HepG2 (cell line): ENCODE measurements around the gene ZNF26. TPM values are rescaled to one million over a fixed set of nuclear protein-coding genes. Genes with fewer than 3 reads are reported as not detected.

Source experiments
- BHLHE40 ChIP-seq: IDR thresholded peaks from 2 replicates; pipeline ENCODE4 v1.6.1; 2011; ENCODE audit warnings: low read length, improper control_type of control experiment
- PRPF4 ChIP-seq: fragments of 200-400 bp; formaldehyde crosslinking; IDR thresholded peaks from 2 replicates; pipeline ENCODE4 v1.6.1; 2016; ENCODE audit warnings: low read length, low read depth; ENCODE audit not compliant: poor library complexity, severe bottlenecking
- ZSCAN25 ChIP-seq: sonication (generic); formaldehyde crosslinking; IDR thresholded peaks from 2 replicates; pipeline ENCODE4 v1.8.0; 2022; ENCODE audit warnings: mild to moderate bottlenecking, missing genetic modification reagents
- polyA plus RNA-seq, 8 experiments: library from polyadenylated mRNA; depleted of rRNA in 3 of 8; stranded (reverse) in 7 of 8; unstranded in 1 of 8; fragments of >200 nt; fragmentation: Illumina TruSeq in 4 of 8; extraction: Trizol in 4 of 8; gene quantifications; 2 replicates each; pipeline versions ENCODE4 v1.2.1 to v1.2.3, GENCODE V29; 2011 to 2016; ENCODE audit warnings: low read depth in 4 of 8, missing spikeins in 1 of 8, mixed read lengths in 1 of 8; ENCODE audit not compliant: insufficient read depth in 1 of 8
- total RNA-seq, 5 experiments: library from RNA; depleted of rRNA; stranded (reverse); fragments of >200 nt; fragmentation: Illumina TruSeq; extraction: Trizol; gene quantifications; 2 replicates each; pipeline ENCODE4 v1.2.3, GENCODE V29; 2016; ENCODE audit warnings: low read depth in 1 of 5
- TF ChIP-seq, protein P1 (sequence below): sonication (generic); formaldehyde crosslinking; IDR thresholded peaks from 2 replicates; pipeline ENCODE4 v1.4.0; 2020; ENCODE audit warnings: mild to moderate bottlenecking, missing genetic modification reagents
- TF ChIP-seq, protein P2 (sequence below), 2 experiments: sonication (generic) in 1 of 2; formaldehyde crosslinking in 1 of 2; IDR thresholded peaks; 2 replicates each; pipeline versions ENCODE4 v1.5.1 to v1.6.1; 2011 to 2020; ENCODE audit warnings: borderline replicate concordance in 1 of 2, low read depth in 1 of 2, low read length in 1 of 2, mild to moderate bottlenecking in 1 of 2, missing genetic modification reagents in 1 of 2, moderate library complexity in 1 of 2
- TF ChIP-seq, protein P3 (sequence below): sonication (generic); formaldehyde crosslinking; conservative IDR thresholded peaks from 2 replicates; pipeline ENCODE4 v1.8.0; 2022; ENCODE audit warnings: missing genetic modification reagents
- TF ChIP-seq, protein P4 (sequence below), 2 experiments: fragments of 450-650 bp in 1 of 2; sonication (generic) in 1 of 2; formaldehyde crosslinking in 1 of 2; IDR thresholded peaks; 2 replicates each; pipeline versions ENCODE4 v1.6.1 to v1.8.0; 2016 to 2022; ENCODE audit warnings: antibody characterized with exemption in 1 of 2, mild to moderate bottlenecking in 1 of 2, missing genetic modification reagents in 1 of 2
- TF ChIP-seq, protein P5 (sequence below), 2 experiments: sonication (generic) in 1 of 2; formaldehyde crosslinking in 1 of 2; IDR thresholded peaks; 2 replicates each; pipeline versions ENCODE4 v1.4.0 to v1.6.1; 2018 to 2020; ENCODE audit warnings: missing genetic modification reagents in 2 of 2, borderline replicate concordance in 1 of 2, low read depth in 1 of 2, mild to moderate bottlenecking in 1 of 2, missing biosample characterization in 1 of 2

The ZNF26 gene
- total and polyA plus RNA-seq, 2 of the 13 experiments (the other 11 are each of a cell fraction or from before 2014, with no cell fraction given) = 3.8 to 6.5 TPM

DNA sequence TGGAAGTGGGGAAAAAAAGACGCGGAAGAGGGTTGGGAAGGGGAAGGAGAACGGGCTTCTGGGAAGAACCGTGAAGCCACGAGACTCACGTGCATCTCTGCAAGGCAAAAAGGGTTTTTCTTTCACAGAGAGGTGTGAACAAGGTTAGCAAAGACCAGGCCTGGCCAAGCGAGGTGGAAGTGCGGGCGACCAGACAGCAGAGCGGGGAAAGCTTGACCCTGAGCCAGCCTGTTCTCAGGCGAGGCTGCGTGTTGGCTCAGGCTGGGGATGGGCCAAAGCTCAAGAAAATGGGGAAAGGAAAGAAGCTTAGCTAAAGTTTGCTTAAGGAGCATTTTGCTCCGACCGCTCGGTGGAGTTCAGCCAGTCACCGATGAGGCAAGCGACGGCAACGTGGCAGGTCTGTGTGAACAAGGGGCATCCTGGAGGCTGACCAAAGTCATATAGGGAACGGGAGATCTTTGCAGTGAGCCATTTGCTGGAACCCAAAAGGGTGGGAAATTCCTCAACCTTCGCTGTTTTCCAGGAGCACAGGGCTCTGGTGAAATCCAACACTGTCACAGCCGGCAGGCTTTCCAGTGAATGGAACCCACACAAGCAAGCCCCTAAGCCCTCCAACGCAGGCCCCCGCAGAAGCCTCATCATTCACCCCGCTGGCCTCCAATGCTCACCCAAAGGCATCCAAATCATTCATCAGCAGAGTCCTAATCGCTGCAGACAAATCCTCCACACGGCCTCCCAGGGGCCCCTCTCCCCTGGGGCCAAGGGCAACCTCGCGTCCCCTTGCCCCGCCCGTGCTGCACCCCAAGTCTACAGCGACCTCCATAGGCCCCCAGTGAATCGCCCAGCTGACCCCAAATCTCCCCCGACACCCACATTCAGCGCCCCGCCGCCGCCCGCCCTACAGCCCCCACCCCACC lies 30.8 kb upstream of the ZNF26 start (continued):
- TF ChIP-seq, protein P1, sequence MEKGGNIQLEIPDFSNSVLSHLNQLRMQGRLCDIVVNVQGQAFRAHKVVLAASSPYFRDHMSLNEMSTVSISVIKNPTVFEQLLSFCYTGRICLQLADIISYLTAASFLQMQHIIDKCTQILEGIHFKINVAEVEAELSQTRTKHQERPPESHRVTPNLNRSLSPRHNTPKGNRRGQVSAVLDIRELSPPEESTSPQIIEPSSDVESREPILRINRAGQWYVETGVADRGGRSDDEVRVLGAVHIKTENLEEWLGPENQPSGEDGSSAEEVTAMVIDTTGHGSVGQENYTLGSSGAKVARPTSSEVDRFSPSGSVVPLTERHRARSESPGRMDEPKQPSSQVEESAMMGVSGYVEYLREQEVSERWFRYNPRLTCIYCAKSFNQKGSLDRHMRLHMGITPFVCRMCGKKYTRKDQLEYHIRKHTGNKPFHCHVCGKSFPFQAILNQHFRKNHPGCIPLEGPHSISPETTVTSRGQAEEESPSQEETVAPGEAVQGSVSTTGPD (CRISPR knock-in tag) = no peak
- peak; percentile 19 for TF ChIP-seq PRPF4
- TF ChIP-seq, protein P2, sequence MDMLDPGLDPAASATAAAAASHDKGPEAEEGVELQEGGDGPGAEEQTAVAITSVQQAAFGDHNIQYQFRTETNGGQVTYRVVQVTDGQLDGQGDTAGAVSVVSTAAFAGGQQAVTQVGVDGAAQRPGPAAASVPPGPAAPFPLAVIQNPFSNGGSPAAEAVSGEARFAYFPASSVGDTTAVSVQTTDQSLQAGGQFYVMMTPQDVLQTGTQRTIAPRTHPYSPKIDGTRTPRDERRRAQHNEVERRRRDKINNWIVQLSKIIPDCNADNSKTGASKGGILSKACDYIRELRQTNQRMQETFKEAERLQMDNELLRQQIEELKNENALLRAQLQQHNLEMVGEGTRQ (IDR thresholded peaks at IDR 0.05; ENCODE audit: low read depth, low read length) = no peak
- TF ChIP-seq, protein P2 (CRISPR knock-in tag; IDR thresholded peaks at IDR 0.05; ENCODE audit: borderline replicate concordance) = no peak
- TF ChIP-seq, protein P3, sequence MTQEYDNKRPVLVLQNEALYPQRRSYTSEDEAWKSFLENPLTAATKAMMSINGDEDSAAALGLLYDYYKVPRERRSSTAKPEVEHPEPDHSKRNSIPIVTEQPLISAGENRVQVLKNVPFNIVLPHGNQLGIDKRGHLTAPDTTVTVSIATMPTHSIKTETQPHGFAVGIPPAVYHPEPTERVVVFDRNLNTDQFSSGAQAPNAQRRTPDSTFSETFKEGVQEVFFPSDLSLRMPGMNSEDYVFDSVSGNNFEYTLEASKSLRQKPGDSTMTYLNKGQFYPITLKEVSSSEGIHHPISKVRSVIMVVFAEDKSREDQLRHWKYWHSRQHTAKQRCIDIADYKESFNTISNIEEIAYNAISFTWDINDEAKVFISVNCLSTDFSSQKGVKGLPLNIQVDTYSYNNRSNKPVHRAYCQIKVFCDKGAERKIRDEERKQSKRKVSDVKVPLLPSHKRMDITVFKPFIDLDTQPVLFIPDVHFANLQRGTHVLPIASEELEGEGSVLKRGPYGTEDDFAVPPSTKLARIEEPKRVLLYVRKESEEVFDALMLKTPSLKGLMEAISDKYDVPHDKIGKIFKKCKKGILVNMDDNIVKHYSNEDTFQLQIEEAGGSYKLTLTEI (CRISPR knock-in tag) = no peak
- TF ChIP-seq, protein P4, sequence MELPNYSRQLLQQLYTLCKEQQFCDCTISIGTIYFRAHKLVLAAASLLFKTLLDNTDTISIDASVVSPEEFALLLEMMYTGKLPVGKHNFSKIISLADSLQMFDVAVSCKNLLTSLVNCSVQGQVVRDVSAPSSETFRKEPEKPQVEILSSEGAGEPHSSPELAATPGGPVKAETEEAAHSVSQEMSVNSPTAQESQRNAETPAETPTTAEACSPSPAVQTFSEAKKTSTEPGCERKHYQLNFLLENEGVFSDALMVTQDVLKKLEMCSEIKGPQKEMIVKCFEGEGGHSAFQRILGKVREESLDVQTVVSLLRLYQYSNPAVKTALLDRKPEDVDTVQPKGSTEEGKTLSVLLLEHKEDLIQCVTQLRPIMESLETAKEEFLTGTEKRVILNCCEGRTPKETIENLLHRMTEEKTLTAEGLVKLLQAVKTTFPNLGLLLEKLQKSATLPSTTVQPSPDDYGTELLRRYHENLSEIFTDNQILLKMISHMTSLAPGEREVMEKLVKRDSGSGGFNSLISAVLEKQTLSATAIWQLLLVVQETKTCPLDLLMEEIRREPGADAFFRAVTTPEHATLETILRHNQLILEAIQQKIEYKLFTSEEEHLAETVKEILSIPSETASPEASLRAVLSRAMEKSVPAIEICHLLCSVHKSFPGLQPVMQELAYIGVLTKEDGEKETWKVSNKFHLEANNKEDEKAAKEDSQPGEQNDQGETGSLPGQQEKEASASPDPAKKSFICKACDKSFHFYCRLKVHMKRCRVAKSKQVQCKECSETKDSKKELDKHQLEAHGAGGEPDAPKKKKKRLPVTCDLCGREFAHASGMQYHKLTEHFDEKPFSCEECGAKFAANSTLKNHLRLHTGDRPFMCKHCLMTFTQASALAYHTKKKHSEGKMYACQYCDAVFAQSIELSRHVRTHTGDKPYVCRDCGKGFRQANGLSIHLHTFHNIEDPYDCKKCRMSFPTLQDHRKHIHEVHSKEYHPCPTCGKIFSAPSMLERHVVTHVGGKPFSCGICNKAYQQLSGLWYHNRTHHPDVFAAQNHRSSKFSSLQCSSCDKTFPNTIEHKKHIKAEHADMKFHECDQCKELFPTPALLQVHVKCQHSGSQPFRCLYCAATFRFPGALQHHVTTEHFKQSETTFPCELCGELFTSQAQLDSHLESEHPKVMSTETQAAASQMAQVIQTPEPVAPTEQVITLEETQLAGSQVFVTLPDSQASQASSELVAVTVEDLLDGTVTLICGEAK (IDR thresholded peaks at IDR 0.05) = no peak
- TF ChIP-seq, protein P4 (CRISPR knock-in tag; IDR thresholded peaks at IDR 0.05) = peak; percentile 56; the same call in 1 of the 2 replicates
- peak; percentile 60 for TF ChIP-seq BHLHE40
- 0 out of 2 replicates have a peak, but pooled peaks have one; percentile 28 for TF ChIP-seq ZSCAN25 (CRISPR knock-in tag)
- TF ChIP-seq, protein P5, sequence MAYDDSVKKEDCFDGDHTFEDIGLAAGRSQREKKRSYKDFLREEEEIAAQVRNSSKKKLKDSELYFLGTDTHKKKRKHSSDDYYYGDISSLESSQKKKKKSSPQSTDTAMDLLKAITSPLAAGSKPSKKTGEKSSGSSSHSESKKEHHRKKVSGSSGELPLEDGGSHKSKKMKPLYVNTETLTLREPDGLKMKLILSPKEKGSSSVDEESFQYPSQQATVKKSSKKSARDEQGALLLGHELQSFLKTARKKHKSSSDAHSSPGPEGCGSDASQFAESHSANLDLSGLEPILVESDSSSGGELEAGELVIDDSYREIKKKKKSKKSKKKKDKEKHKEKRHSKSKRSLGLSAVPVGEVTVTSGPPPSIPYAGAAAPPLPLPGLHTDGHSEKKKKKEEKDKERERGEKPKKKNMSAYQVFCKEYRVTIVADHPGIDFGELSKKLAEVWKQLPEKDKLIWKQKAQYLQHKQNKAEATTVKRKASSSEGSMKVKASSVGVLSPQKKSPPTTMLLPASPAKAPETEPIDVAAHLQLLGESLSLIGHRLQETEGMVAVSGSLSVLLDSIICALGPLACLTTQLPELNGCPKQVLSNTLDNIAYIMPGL (CRISPR knock-in tag; IDR thresholded peaks at IDR 0.05; ENCODE audit: borderline replicate concordance in 1 of 2, low read depth in 1 of 2) = no peak
